Endothelial cell of umbilical vein (primary cell): ENCODE measurements around the gene CLDN22. TPM values are rescaled to one million over a fixed set of nuclear protein-coding genes. Genes with fewer than 3 reads are reported as not detected.

Experiments
- BruUV-seq: library from RNA; stranded (reverse); fragments of 400-500 nt; replicated peaks from 2 replicates; lab custom pipeline; 2021; lab: Mats Ljungman, UMichigan
- CTCF ChIA-PET: fragments of 300-600, 350-600 bp; sonication (Branson Sonifier 250); formaldehyde crosslinking; loops from one replicate; lab custom pipeline; 2021; ENCODE audit warnings: antibody characterized with exemption, inconsistent platforms; lab: Charles Lee
- POLR2A ChIA-PET: fragments of 300-600, 350-600 bp; sonication (Branson Sonifier 250); formaldehyde crosslinking; loops from one replicate; lab custom pipeline; 2021; ENCODE audit warnings: antibody characterized with exemption, inconsistent platforms; lab: Charles Lee
- DNase-seq: peaks from one replicate; pipeline ENCODE4 v3.0.0-alpha.2; 2011; ENCODE audit warnings: low read depth, low spot score
- FAIRE-seq: peaks from 2 replicates; lab custom pipeline; 2011; peaks lifted over from hg19 to GRCh38; lab: Jason Lieb, UNC
- H2AFZ ChIP-seq: 2 replicates; pipeline ENCODE4 v1.6.0; 2012; ENCODE audit warnings: low read depth, low read length, control low read depth, inconsistent platforms
- H3K27ac ChIP-seq: 2 replicates; pipeline ENCODE4 v1.5.1; 2011; ENCODE audit warnings: low read depth, mild to moderate bottlenecking, control low read depth, low read length, moderate library complexity; ENCODE audit not compliant: insufficient read depth
- H3K27me3 ChIP-seq, 2 experiments: 2 replicates each; pipeline versions ENCODE4 v1.6.0 to v1.6.1; 2011; ENCODE audit warnings: low read length in 2 of 2, mixed read lengths in 1 of 2; ENCODE audit not compliant: control insufficient read depth in 2 of 2, insufficient read depth in 2 of 2
- H3K36me3 ChIP-seq, 2 experiments: 2 replicates in 1 of 2; 3 replicates in 1 of 2; pipeline ENCODE4 v1.5.1; 2011; ENCODE audit warnings: low read length in 2 of 2, mild to moderate bottlenecking in 1 of 2, moderate library complexity in 1 of 2; ENCODE audit not compliant: control insufficient read depth in 2 of 2, insufficient read depth in 2 of 2; ENCODE audit errors: extremely low read depth in 1 of 2
- H3K4me1 ChIP-seq: 3 replicates; pipeline ENCODE4 v1.5.1; 2011; ENCODE audit warnings: mild to moderate bottlenecking, low read length; ENCODE audit not compliant: control insufficient read depth, insufficient read depth; ENCODE audit errors: extremely low read depth
- H3K4me2 ChIP-seq: 2 replicates; pipeline ENCODE4 v1.6.1; 2011; ENCODE audit warnings: low read length, control low read depth, mixed read lengths; ENCODE audit not compliant: insufficient read depth
- H3K4me3 ChIP-seq, 3 experiments: fragments of 200-600 bp in 1 of 3; sonication (generic), shearing (Covaris generic) in 1 of 3; replicated peaks in 1 of 3; 2 replicates each; pipeline ENCODE4 v1.5.1; 2011 to 2016; ENCODE audit warnings: control low read depth in 3 of 3, low read length in 3 of 3, mild to moderate bottlenecking in 2 of 3, inconsistent platforms in 1 of 3, low read depth in 1 of 3, moderate library complexity in 1 of 3; ENCODE audit not compliant: insufficient read depth in 1 of 3
- H3K79me2 ChIP-seq: 2 replicates; pipeline ENCODE4 v1.6.0; 2012; ENCODE audit warnings: low read length, inconsistent platforms; ENCODE audit not compliant: control insufficient read depth, insufficient read depth
- H3K9ac ChIP-seq: replicated peaks from 2 replicates; pipeline ENCODE3; 2011; ENCODE audit warnings: low read length, control low read depth; ENCODE audit not compliant: insufficient read depth; ENCODE audit errors: extremely low read depth
- H3K9me1 ChIP-seq: replicated peaks from 3 replicates; pipeline ENCODE4 v1.6.0; 2011; ENCODE audit warnings: mild to moderate bottlenecking, low read length; ENCODE audit not compliant: control insufficient read depth, insufficient read depth; ENCODE audit errors: extremely low read depth
- H3K9me3 ChIP-seq: replicated peaks from 2 replicates; pipeline ENCODE4 v1.5.1; 2012; ENCODE audit warnings: low read length, inconsistent platforms; ENCODE audit not compliant: control insufficient read depth, insufficient read depth
- H4K20me1 ChIP-seq: replicated peaks from 2 replicates; pipeline ENCODE3; 2011; ENCODE audit warnings: mild to moderate bottlenecking, low read length; ENCODE audit not compliant: control insufficient read depth, insufficient read depth; ENCODE audit errors: extremely low read depth
- EZH2 ChIP-seq: IDR thresholded peaks from 2 replicates; pipeline ENCODE4 v1.6.1; 2012; ENCODE audit warnings: borderline replicate concordance, low read depth, mild to moderate bottlenecking, moderate library complexity, low read length, inconsistent platforms; ENCODE audit not compliant: severe bottlenecking
- FOS ChIP-seq: IDR thresholded peaks from 2 replicates; pipeline ENCODE4 v1.6.1; 2011; ENCODE audit warnings: mild to moderate bottlenecking, low read length, moderate library complexity, borderline replicate concordance; ENCODE audit not compliant: insufficient read depth
- GATA2 ChIP-seq: IDR thresholded peaks from 2 replicates; pipeline ENCODE4 v1.7.0; 2011; ENCODE audit warnings: low read depth, mild to moderate bottlenecking, moderate library complexity, mixed read lengths, low read length; ENCODE audit not compliant: insufficient read length, insufficient read depth
- JUN ChIP-seq: IDR thresholded peaks from 2 replicates; pipeline ENCODE4 v1.6.1; 2011; ENCODE audit warnings: borderline replicate concordance, low read depth; ENCODE audit not compliant: insufficient read length, insufficient read depth
- MYC ChIP-seq: IDR thresholded peaks from one replicate; pipeline ENCODE4 v1.6.1; 2011; ENCODE audit warnings: mild to moderate bottlenecking, low read depth, low read length
- POLR2A ChIP-seq: IDR thresholded peaks from 2 replicates; pipeline ENCODE4 v1.6.1; 2012; ENCODE audit warnings: low read depth, mild to moderate bottlenecking, control low read depth, low read length
- POLR2AphosphoS5 ChIP-seq: IDR thresholded peaks from 2 replicates; pipeline ENCODE4 v1.6.1; 2012; ENCODE audit warnings: low read depth, mild to moderate bottlenecking, control low read depth, low read length, moderate library complexity; ENCODE audit not compliant: insufficient read depth
- dilution Hi-C: fragments of 300-500 bp; cut with MboI; formaldehyde crosslinking; loops from one replicate; pipeline ENCODE4 v1.15.0; 2019; ENCODE audit warnings: low sequenced_read_pairs; ENCODE audit not compliant: extremely low pct_ligation_motif_present
- intact Hi-C: fragments of 100-400 bp; cut with micrococcal nuclease; formaldehyde crosslinking; loops from one replicate; pipeline ENCODE4 v1.10.0; 2022
- polyA plus RNA-seq, 4 experiments: library from polyadenylated mRNA; depleted of rRNA in 3 of 4; stranded (reverse) in 3 of 4; unstranded in 1 of 4; fragments of >200 nt; gene quantifications; 2 replicates each; pipeline versions ENCODE4 v1.2.1 to v1.2.3, GENCODE V29; 2011 to 2012; ENCODE audit warnings: missing spikeins in 1 of 4
- total RNA-seq: library from RNA; stranded (reverse); gene quantifications from 2 replicates; pipeline ENCODE4 v1.2.3, GENCODE V29; 2021
- TF ChIP-seq, protein P1 (sequence below), 2 donors: IDR thresholded peaks; 1 replicate in 1 of 2; 2 replicates in 1 of 2; pipeline ENCODE4 v1.5.1; 2011; ENCODE audit warnings: low read length in 2 of 2, mild to moderate bottlenecking in 2 of 2, moderate library complexity in 2 of 2, control low read depth in 1 of 2, inconsistent platforms in 1 of 2, low read depth in 1 of 2; ENCODE audit not compliant: insufficient read depth in 1 of 2; ENCODE audit errors: extremely low read depth in 1 of 2
- TF ChIP-seq, protein P2 (sequence below): IDR thresholded peaks from 2 replicates; pipeline ENCODE4 v1.6.1; 2011; ENCODE audit not compliant: insufficient read depth, insufficient read length

CLDN22 gene
- total and polyA plus RNA-seq, 2 donors (not counting 3 experiments of a cell fraction or from before 2014, with no cell fraction given) = not detected

DNA sequence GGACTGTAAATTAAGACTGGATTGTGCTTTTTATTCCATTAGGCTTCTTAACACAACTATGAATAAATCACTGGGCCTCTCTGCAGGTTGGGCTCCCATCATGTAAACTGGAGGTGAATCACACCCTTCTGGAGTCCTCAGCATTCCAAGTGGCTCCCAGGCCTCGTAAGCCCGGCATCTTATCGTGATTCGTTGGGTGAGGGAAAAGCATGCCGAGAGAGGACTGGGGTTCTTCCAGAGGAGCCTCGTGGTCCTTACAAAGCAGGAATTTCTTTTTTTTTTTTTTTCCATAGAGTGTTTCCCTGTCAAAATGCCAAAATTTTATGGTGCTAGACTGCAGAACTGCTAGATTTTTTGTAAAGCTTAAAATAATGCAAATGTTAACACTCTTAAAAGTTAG is 20.0 kb downstream of the CLDN22 start:
- Histone ChIP-seq H3K36me3 (no peaks in the 10 kb centered on the region), H3K4me2 (peak overlapping the region; percentile 79), H3K27me3 (no peaks in the 10 kb centered on the region), H2AFZ (no peak overlapping the region), H3K9ac (no peak overlapping the region), H3K4me1 (peaks cover 19% of the 10 kb centered on the region), H4K20me1 (no peaks in the 10 kb centered on the region), H3K9me1 (no peaks in the 10 kb centered on the region), H3K9me3 (no peaks in the 10 kb centered on the region), H3K27ac (peak overlapping the region; percentile 42), H3K79me2 (no peaks in the 10 kb centered on the region), H3K4me3 (no peak overlapping the region)
- intact Hi-C loops (loop anchor here (1.0 kb wide), 2 partner anchors 12 to 35 kb away; no protein-coding TSS in a partner anchor), dilution Hi-C loops (no loop called here)
- no TSS peak for BruUV-seq
- TF ChIP-seq, protein P1, sequence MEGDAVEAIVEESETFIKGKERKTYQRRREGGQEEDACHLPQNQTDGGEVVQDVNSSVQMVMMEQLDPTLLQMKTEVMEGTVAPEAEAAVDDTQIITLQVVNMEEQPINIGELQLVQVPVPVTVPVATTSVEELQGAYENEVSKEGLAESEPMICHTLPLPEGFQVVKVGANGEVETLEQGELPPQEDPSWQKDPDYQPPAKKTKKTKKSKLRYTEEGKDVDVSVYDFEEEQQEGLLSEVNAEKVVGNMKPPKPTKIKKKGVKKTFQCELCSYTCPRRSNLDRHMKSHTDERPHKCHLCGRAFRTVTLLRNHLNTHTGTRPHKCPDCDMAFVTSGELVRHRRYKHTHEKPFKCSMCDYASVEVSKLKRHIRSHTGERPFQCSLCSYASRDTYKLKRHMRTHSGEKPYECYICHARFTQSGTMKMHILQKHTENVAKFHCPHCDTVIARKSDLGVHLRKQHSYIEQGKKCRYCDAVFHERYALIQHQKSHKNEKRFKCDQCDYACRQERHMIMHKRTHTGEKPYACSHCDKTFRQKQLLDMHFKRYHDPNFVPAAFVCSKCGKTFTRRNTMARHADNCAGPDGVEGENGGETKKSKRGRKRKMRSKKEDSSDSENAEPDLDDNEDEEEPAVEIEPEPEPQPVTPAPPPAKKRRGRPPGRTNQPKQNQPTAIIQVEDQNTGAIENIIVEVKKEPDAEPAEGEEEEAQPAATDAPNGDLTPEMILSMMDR (IDR thresholded peaks at IDR 0.05; ENCODE audit: extremely low read depth in 1 of 2, insufficient read depth in 1 of 2, low read depth in 1 of 2, low read length in 2 of 2) = no peak
- TF ChIP-seq, protein P2, sequence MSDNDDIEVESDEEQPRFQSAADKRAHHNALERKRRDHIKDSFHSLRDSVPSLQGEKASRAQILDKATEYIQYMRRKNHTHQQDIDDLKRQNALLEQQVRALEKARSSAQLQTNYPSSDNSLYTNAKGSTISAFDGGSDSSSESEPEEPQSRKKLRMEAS = no peak
- TF ChIP-seq EZH2 (no peak), POLR2AphosphoS5 (no peak), MYC (no peak), POLR2A (no peak), FOS (no peak), GATA2 (no peak), JUN (no peak)
- no peak for FAIRE-seq
- ChIA-PET POLR2A (no interaction called here), CTCF (interaction anchor here (0.7 to 2.4 kb wide), 5 partner anchors 17 to 362 kb away, joined by 3 to 11 read pairs (median 4); no protein-coding TSS in a partner anchor)
- DNase-seq = peak; percentile 36
